ENCODE data around the gene INTS14.

- TF ChIP-seq CTCF (IDR thresholded peaks at IDR 0.05; ENCODE audit: borderline replicate concordance, extremely low read depth, low read length, poor library complexity, severe bottlenecking): no peak
- TF ChIP-seq EZH2 (IDR thresholded peaks at IDR 0.05; ENCODE audit: borderline replicate concordance, low read depth, low read length, severe bottlenecking): no peak
These were observed 81.1 kb downstream of the INTS14 start for GRCh38 chr15:65529762-65530317.
